HG02852 (cell line): Measurements from ENCODE around the gene KRT222.

Experiments
- ATAC-seq: cut with Tn5 transposase; IDR thresholded peaks from one replicate; pipeline ENCODE4 v1.9.1; 2021; ENCODE audit warnings: mild to moderate bottlenecking, moderate library complexity; ENCODE audit not compliant: unreplicated experiment

KRT222 gene

GRCh38 chr17:40664582-40665333 is at the start of gene KRT222:
Gene KRT222 (minus strand): TSS chr17:40665177. CDS start chr17:40665099, 78 bp downstream.
- ATAC-seq: no peak

- ATAC-seq: no peak
Observed at GRCh38 chr17:40714473-40714872, 49.5 kb upstream of the KRT222 start.

GRCh38 chr17:40707745-40708144 is 42.8 kb upstream of the KRT222 start:
- ATAC-seq: no peak

GRCh38 chr17:40705584-40705983 is 40.6 kb upstream of the KRT222 start:
- no peak for ATAC-seq

- ATAC-seq: no peak
Observed at GRCh38 chr17:40703652-40704051, 38.7 kb upstream of the KRT222 start, which contains the start of gene KRT24. Gene KRT24 (minus strand): TSS chr17:40703752. CDS start chr17:40703693, 59 bp downstream.

- ATAC-seq: no peak
Observed at GRCh38 chr17:40702271-40702670, 37.3 kb upstream of the KRT222 start.

GRCh38 chr17:40699853-40700252 is 34.9 kb upstream of the KRT222 start:
- no peak for ATAC-seq

- no peak for ATAC-seq
Observed at GRCh38 chr17:40699371-40699770, 34.4 kb upstream of the KRT222 start.

- ATAC-seq: no peak
Observed at GRCh38 chr17:40697297-40697696, 32.3 kb upstream of the KRT222 start.

- ATAC-seq: no peak
Observed at GRCh38 chr17:40696651-40697072, 31.7 kb upstream of the KRT222 start.

- no peak for ATAC-seq
Observed at GRCh38 chr17:40695874-40696472, 31.0 kb upstream of the KRT222 start.

GRCh38 chr17:40694584-40694983 is 29.6 kb upstream of the KRT222 start:
- ATAC-seq: no peak

- ATAC-seq: no peak
Observed at GRCh38 chr17:40687106-40687505, 22.1 kb upstream of the KRT222 start.

- no peak for ATAC-seq
Observed at GRCh38 chr17:40686192-40686591, 21.2 kb upstream of the KRT222 start.

GRCh38 chr17:40680998-40681397 is 16.0 kb upstream of the KRT222 start:
- no peak for ATAC-seq

GRCh38 chr17:40679523-40679907 is 14.5 kb upstream of the KRT222 start:
- ATAC-seq: no peak

GRCh38 chr17:40678902-40679522 is 14.0 kb upstream of the KRT222 start:
- no peak for ATAC-seq

- no peak for ATAC-seq
Observed at GRCh38 chr17:40675905-40676304, 10.9 kb upstream of the KRT222 start.

GRCh38 chr17:40672654-40673053 is 7.7 kb upstream of the KRT222 start:
- no peak for ATAC-seq

- ATAC-seq: no peak
Observed at GRCh38 chr17:40671282-40671681, 6.3 kb upstream of the KRT222 start.

GRCh38 chr17:40666331-40666730 is 1.4 kb upstream of the KRT222 start:
- ATAC-seq: no peak

- no peak for ATAC-seq
Observed at GRCh38 chr17:40663252-40663651, 1.7 kb downstream of the KRT222 start.
